NCI-H526 (cell line): ENCODE data around the gene HOXA11.
A peak's percentile ranks its signal among the peaks of the same experiment; 100 is the strongest.

Source experiments
- DNase-seq, 2 experiments: peaks; one replicate each; lab custom pipeline; 2025; lab: John Stamatoyannopoulos, UW

HOXA11 gene

DNA sequence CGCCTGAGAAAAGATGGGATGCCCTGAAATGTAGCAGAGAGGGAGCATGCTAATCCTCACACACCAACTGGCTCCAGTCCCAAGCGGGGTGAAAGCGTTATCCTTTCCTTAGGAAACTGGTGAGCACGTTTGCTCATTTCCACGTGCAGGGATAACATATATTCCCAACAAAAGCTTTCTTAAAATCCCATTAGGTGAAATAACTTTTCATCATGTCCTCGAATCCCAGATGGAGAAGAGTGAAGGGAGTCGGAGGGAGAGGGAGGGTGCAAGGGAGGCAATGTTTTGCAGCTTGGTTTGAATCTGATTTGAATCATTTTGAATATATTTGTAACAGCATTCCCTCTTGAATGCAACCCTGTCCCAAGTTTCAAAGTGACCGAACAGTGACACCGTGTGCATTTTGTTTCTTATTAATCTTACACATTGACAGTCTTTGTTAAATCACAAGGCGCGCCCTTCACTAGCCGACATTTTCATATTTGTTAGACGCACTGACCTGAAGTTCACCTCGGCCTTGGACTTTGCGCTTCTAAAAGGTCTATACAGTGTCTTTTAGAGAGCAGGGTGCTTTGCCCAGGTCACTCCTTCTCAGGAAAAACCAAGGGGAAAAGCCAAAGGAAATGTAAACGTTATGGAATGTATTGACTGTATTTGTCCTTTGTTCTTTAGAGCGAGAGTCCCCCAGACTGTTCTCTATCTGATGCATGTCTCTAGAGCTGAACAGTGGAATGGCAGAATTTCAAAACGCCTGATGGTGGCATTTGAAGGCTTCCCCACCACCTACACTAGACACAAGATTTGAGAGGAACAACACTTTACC is 51.4 kb downstream of the HOXA11 start:
- DNase-seq = peak; percentile 96 to 98

DNA sequence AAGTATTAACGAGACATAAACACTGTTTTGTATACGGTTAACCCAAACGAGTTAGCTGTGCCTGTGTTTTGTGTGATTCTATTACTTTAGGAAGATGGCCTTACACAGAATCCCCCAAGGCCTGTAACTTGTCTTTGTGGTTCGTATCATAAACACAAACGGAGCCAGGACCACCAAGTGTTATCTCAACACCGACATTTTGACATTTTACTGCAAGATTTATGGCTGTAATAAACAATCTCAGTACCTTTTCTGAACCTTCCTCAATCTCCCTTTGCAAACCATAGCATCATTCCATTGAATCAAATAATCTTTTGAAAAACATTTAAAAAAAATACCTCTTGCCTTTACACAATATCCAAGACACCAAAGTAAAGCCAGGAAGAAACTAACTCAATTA is 52.1 kb downstream of the HOXA11 start:
- DNase-seq = no peak

DNA sequence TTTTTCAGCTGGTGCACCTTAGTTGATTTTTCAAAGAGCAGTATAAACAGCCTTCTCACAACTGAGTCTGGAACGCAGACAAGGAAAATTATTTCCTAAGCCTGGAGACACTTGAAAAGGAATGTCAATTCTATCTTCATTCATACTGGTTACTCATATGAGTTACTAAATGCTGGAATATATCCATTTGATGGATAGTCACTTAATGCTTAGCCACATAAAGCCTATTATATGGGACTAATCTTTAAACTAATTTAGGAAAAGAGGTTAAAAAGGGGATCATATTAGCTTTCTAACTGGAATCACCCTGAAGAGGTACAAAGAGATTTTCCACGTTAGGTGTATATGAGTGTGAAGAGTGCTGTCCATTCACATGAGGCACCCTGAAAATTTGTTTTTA is 52.8 kb downstream of the HOXA11 start:
- no peak for DNase-seq

DNA sequence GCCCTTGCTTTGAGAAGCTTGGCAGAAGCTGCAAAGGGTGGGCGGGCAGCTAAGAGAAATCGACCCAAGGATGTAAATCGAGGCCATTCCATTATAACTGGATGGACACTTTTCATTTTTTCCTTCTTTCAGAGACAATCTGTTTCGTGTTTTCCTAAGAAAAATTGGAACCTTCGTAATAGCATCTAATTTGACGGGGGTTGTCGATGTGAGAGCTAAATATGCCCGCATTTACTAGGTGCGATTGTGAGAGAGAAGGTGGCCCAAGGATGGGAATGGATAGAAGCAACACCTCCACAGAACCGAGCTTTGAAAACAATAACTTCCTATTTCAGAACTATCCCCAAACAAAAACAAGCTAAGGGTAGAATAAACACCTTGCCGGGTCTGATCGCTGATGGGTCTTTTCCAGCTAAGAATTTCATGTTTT is 53.6 kb downstream of the HOXA11 start:
- DNase-seq = no peak
